H1 (cell line): ENCODE measurements around the gene SKP2. TPM values are rescaled to one million over a fixed set of nuclear protein-coding genes. Genes with fewer than 3 reads are reported as not detected.

Experiments
- CTCF ChIA-PET: fragments of 300-600 bp; sonication (Branson Sonifier 250); formaldehyde crosslinking; loops from one replicate; lab custom pipeline; 2021; ENCODE audit not compliant: partially characterized antibody; lab: Charles Lee
- POLR2A ChIA-PET: fragments of 300-600 bp; sonication (Branson Sonifier 250); formaldehyde crosslinking; loops from one replicate; lab custom pipeline; 2021; ENCODE audit warnings: inconsistent platforms; ENCODE audit not compliant: partially characterized antibody; lab: Charles Lee
- DNase-seq, 2 experiments: peaks; one replicate each; pipeline versions ENCODE4 v3.0.0 to v3.0.0-alpha.2; 2010 to 2022; ENCODE audit warnings: low spot score in 2 of 2, low read depth in 1 of 2, mixed read lengths in 1 of 2
- FAIRE-seq: peaks from 2 replicates; lab custom pipeline; 2011; peaks lifted over from hg19 to GRCh38; lab: Jason Lieb, UNC
- H2AFZ ChIP-seq: 2 replicates; pipeline ENCODE4 v1.8.1; 2012; ENCODE audit warnings: low read length, inconsistent platforms
- H2AK5ac ChIP-seq: 2 replicates; pipeline ENCODE4 v1.6.1; 2013; ENCODE audit warnings: low read depth, low read length
- H2BK120ac ChIP-seq: replicated peaks from 2 replicates; pipeline ENCODE3; 2013; ENCODE audit warnings: low read depth, low read length, inconsistent platforms
- H2BK12ac ChIP-seq: 2 replicates; pipeline ENCODE4 v1.6.1; 2013; ENCODE audit warnings: low read depth, low read length
- H2BK15ac ChIP-seq: 2 replicates; pipeline ENCODE4 v1.6.1; 2013; ENCODE audit warnings: low read length
- H2BK20ac ChIP-seq: 2 replicates; pipeline ENCODE4 v1.6.1; 2013; ENCODE audit warnings: low read length
- H2BK5ac ChIP-seq: 2 replicates; pipeline ENCODE4 v1.6.1; 2013; ENCODE audit warnings: low read depth, low read length
- H3K14ac ChIP-seq: 2 replicates; pipeline ENCODE4 v1.6.1; 2013; ENCODE audit warnings: inconsistent platforms; ENCODE audit not compliant: insufficient read length
- H3K18ac ChIP-seq: 2 replicates; pipeline ENCODE4 v1.6.1; 2013; ENCODE audit warnings: low read length; ENCODE audit errors: extremely low read depth
- H3K23ac ChIP-seq: 2 replicates; pipeline ENCODE4 v1.6.1; 2013; ENCODE audit warnings: inconsistent platforms; ENCODE audit not compliant: insufficient read length
- H3K23me2 ChIP-seq: 2 replicates; pipeline ENCODE4 v1.6.1; 2013; ENCODE audit warnings: low read depth, low read length
- H3K27ac ChIP-seq: 2 replicates; pipeline ENCODE4 v1.6.1; 2011; ENCODE audit warnings: low read depth, low read length, inconsistent platforms
- H3K27me3 ChIP-seq, 4 experiments: replicated peaks in 1 of 4; 1 replicate in 1 of 4; 2 replicates in 3 of 4; pipeline versions ENCODE4 v1.6.1 to v1.8.1; 2011 to 2013; ENCODE audit warnings: low read length in 3 of 4, mild to moderate bottlenecking in 3 of 4, inconsistent platforms in 2 of 4, mixed read lengths in 2 of 4, moderate library complexity in 1 of 4; ENCODE audit not compliant: control insufficient read depth in 3 of 4, insufficient read depth in 3 of 4; ENCODE audit errors: extremely low read depth in 1 of 4
- H3K36me3 ChIP-seq, 4 experiments: 2 replicates each; pipeline versions ENCODE4 v1.6.1 to v1.8.1; 2011 to 2013; ENCODE audit warnings: mild to moderate bottlenecking in 4 of 4, low read length in 3 of 4, moderate library complexity in 2 of 4, control low read depth in 1 of 4, inconsistent platforms in 1 of 4; ENCODE audit not compliant: insufficient read depth in 4 of 4, control insufficient read depth in 2 of 4
- H3K4ac ChIP-seq: replicated peaks from 2 replicates; pipeline ENCODE3; 2013; ENCODE audit warnings: low read length, low read depth, mixed read lengths, inconsistent platforms; ENCODE audit not compliant: insufficient read length
- H3K4me1 ChIP-seq, 4 experiments: replicated peaks in 1 of 4; 1 replicate in 1 of 4; 2 replicates in 3 of 4; pipeline versions ENCODE4 v1.6.1 to v1.8.1; 2011 to 2013; ENCODE audit warnings: low read length in 3 of 4, inconsistent platforms in 2 of 4, mixed read lengths in 1 of 4; ENCODE audit not compliant: insufficient read depth in 4 of 4, control insufficient read depth in 3 of 4
- H3K4me2 ChIP-seq, 2 experiments: 2 replicates each; pipeline versions ENCODE4 v1.6.1 to v1.8.1; 2011 to 2013; ENCODE audit warnings: low read depth in 2 of 2, low read length in 2 of 2, control low read depth in 1 of 2, inconsistent platforms in 1 of 2, mild to moderate bottlenecking in 1 of 2; ENCODE audit not compliant: insufficient read depth in 1 of 2
- H3K4me3 ChIP-seq, 4 experiments: fragments of 200-600, 300-600 bp in 1 of 4; sonication (generic), shearing (Covaris generic), sonication (Bioruptor Twin) in 1 of 4; 2 replicates each; pipeline versions ENCODE4 v1.5.1 to v1.8.1; 2011 to 2016; ENCODE audit warnings: low read length in 4 of 4, low read depth in 3 of 4, control low read depth in 2 of 4, inconsistent platforms in 2 of 4, mild to moderate bottlenecking in 2 of 4, mixed read lengths in 1 of 4, moderate library complexity in 1 of 4; ENCODE audit not compliant: insufficient read depth in 2 of 4; ENCODE audit errors: extremely low read depth in 1 of 4
- H3K56ac ChIP-seq: replicated peaks from 2 replicates; pipeline ENCODE3; 2013; ENCODE audit warnings: low read depth, mild to moderate bottlenecking, mixed read lengths, low read length, inconsistent platforms; ENCODE audit not compliant: insufficient read length
- H3K79me1 ChIP-seq: 2 replicates; pipeline ENCODE4 v1.6.1; 2013; ENCODE audit warnings: low read depth, low read length, control low read depth
- H3K79me2 ChIP-seq, 2 experiments: 2 replicates each; pipeline versions ENCODE4 v1.6.1 to v1.8.1; 2012 to 2013; ENCODE audit warnings: low read length in 2 of 2, mild to moderate bottlenecking in 2 of 2, inconsistent platforms in 1 of 2; ENCODE audit not compliant: insufficient read depth in 2 of 2, control insufficient read depth in 1 of 2
- H3K9ac ChIP-seq, 4 experiments: replicated peaks in 1 of 4; 1 replicate in 1 of 4; 2 replicates in 3 of 4; pipeline versions ENCODE4 v1.6.1 to v1.8.1; 2011 to 2013; ENCODE audit warnings: low read depth in 3 of 4, low read length in 3 of 4, control low read depth in 2 of 4, mild to moderate bottlenecking in 2 of 4, moderate library complexity in 2 of 4, inconsistent platforms in 1 of 4; ENCODE audit errors: extremely low read depth in 1 of 4
- H3K9me3 ChIP-seq, 2 experiments: 2 replicates each; pipeline versions ENCODE4 v1.6.1 to v1.8.1; 2012 to 2013; ENCODE audit warnings: mild to moderate bottlenecking in 2 of 2, moderate library complexity in 2 of 2, control low read depth in 1 of 2, inconsistent platforms in 1 of 2, low read depth in 1 of 2, low read length in 1 of 2, mixed read lengths in 1 of 2; ENCODE audit not compliant: insufficient read depth in 2 of 2
- H4K20me1 ChIP-seq, 2 experiments: replicated peaks in 1 of 2; 2 replicates each; pipeline versions ENCODE3 to v1.8.1; 2011 to 2013; ENCODE audit warnings: inconsistent platforms in 2 of 2, low read length in 2 of 2, mild to moderate bottlenecking in 1 of 2; ENCODE audit not compliant: insufficient read depth in 2 of 2, control insufficient read depth in 1 of 2
- H4K5ac ChIP-seq: 2 replicates; pipeline ENCODE4 v1.6.1; 2013; ENCODE audit warnings: low read length, low read depth, mixed read lengths, inconsistent platforms; ENCODE audit not compliant: insufficient read length
- H4K8ac ChIP-seq: 2 replicates; pipeline ENCODE4 v1.8.0; 2013; ENCODE audit warnings: mild to moderate bottlenecking, moderate library complexity, low read length, inconsistent platforms; ENCODE audit not compliant: insufficient read depth; ENCODE audit errors: extremely low read depth
- H4K91ac ChIP-seq: replicated peaks from 2 replicates; pipeline ENCODE3; 2013; ENCODE audit warnings: low read length, mixed read lengths, inconsistent platforms; ENCODE audit not compliant: insufficient read length
- ASH2L ChIP-seq: fragments of 200-600, 300-600 bp; sonication (generic); IDR thresholded peaks from one replicate; pipeline ENCODE4 v1.7.1; 2017; ENCODE audit warnings: low read length
- BCL11A ChIP-seq, 2 experiments: IDR thresholded peaks; one replicate each; pipeline ENCODE4 v1.6.1; 2011; ENCODE audit warnings: low read depth in 2 of 2, low read length in 2 of 2, mild to moderate bottlenecking in 2 of 2
- CHD1 ChIP-seq: IDR thresholded peaks from 2 replicates; pipeline ENCODE4 v1.6.1; 2012; ENCODE audit warnings: low read depth, low read length, improper control_type of control experiment
- HDAC2 ChIP-seq, 2 experiments: fragments of 300-600 bp in 1 of 2; sonication (generic) in 1 of 2; IDR thresholded peaks; 2 replicates each; pipeline ENCODE4 v1.6.1; 2011 to 2012; ENCODE audit warnings: low read depth in 2 of 2, low read length in 2 of 2, mild to moderate bottlenecking in 2 of 2, moderate library complexity in 2 of 2, borderline replicate concordance in 1 of 2, inconsistent platforms in 1 of 2
- NRF1 ChIP-seq: IDR thresholded peaks from 2 replicates; pipeline ENCODE4 v1.6.1; 2011; ENCODE audit warnings: mild to moderate bottlenecking, low read depth, low read length, improper control_type of control experiment
- SAP30 ChIP-seq: fragments of 300-600 bp; sonication (generic); IDR thresholded peaks from 2 replicates; pipeline ENCODE4 v1.7.1; 2012; ENCODE audit warnings: low read length, moderate library complexity, mild to moderate bottlenecking, inconsistent platforms; ENCODE audit not compliant: insufficient read depth, insufficient replicate concordance
- SIRT6 ChIP-seq: IDR thresholded peaks from one replicate; pipeline ENCODE4 v1.7.1; 2012; ENCODE audit warnings: low read length, inconsistent platforms
- SP4 ChIP-seq: IDR thresholded peaks from 2 replicates; pipeline ENCODE4 v1.6.1; 2012; ENCODE audit warnings: low read length, inconsistent platforms
- TBP ChIP-seq: IDR thresholded peaks from 2 replicates; pipeline ENCODE4 v1.6.1; 2011; ENCODE audit warnings: low read depth, low read length, improper control_type of control experiment
- WGBS, 2 experiments: shearing (Covaris generic) in 1 of 2; methylation state at CpG; one replicate each; pipeline versions ENCODE4 v1.1.6 to v1.1.7; 2013 to 2015; ENCODE audit warnings: low lambda C conversion rate in 2 of 2, mixed read lengths in 2 of 2, inconsistent platforms in 1 of 2, low coverage in 1 of 2, missing lambda C conversion rate in 1 of 2; ENCODE audit not compliant: insufficient replicate concordance in 2 of 2, insufficient coverage in 1 of 2, insufficient read length in 1 of 2; ENCODE audit errors: extremely low coverage in 1 of 2, missing lambda C conversion rate in 1 of 2; 5-methylcytosine and 5-hydroxymethylcytosine counted together
- polyA plus RNA-seq, 7 experiments: library from polyadenylated mRNA; depleted of rRNA in 3 of 7; stranded (reverse) in 5 of 7; unstranded in 2 of 7; fragments of >200 nt in 5 of 7; fragments of 200-250 nt in 2 of 7; gene quantifications; 1 replicate in 5 of 7; 2 replicates in 1 of 7; 4 replicates in 1 of 7; pipeline versions ENCODE4 v1.2.1 to v1.2.3, GENCODE V29; 2011 to 2013; ENCODE audit warnings: missing spikeins in 2 of 7, mixed read lengths in 2 of 7
- total RNA-seq: library from RNA; stranded (reverse); fragmentation: NEBNext Ultra II Directional; extraction: Animal tissue kit (Norgen Biotek cat#: 25700); gene quantifications from 2 replicates; pipeline ENCODE4 v1.2.1, GENCODE V29; 2021
- TF ChIP-seq, protein P1 (sequence below): IDR thresholded peaks from 2 replicates; pipeline ENCODE4 v1.6.1; 2011; ENCODE audit warnings: low read depth, mild to moderate bottlenecking, low read length; ENCODE audit not compliant: insufficient read depth
- TF ChIP-seq, protein P2 (sequence below): IDR thresholded peaks from 2 replicates; pipeline ENCODE4 v1.6.1; 2012; ENCODE audit warnings: inconsistent platforms
- TF ChIP-seq, protein P3 (sequence below): IDR thresholded peaks from 2 replicates; pipeline ENCODE4 v1.6.1; 2012; ENCODE audit warnings: inconsistent platforms

The SKP2 gene
- total and polyA plus RNA-seq, 2 of the 8 experiments (the other 6 are each of a cell fraction or from before 2014, with no cell fraction given), result 49.9 to 104 TPM

DNA sequence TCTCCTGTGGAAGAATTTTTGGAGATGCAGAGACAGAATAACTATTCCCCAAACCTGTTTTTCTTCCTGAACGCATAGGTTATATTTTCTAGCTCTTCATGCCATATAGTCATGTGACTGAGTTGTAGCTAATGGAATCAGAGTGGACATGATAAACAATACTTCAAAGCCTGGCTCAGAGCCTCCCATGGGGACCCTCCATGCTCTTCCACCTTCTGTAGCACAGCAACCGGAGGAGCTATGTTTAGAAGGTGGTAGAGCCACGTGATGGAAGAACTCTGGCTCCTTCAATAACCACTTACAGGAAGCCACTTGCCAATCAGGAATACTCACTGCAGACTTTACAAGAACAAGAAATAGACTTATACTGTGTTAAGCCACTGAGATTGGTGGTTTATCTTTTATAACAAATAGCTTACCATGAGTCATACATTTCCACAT is 50.6 kb downstream of the SKP2 start:
- H3K79me1 ChIP-seq, result no peaks in the 10 kb centered on the region
- H3K14ac ChIP-seq, result no peak overlapping the region
- H2BK12ac ChIP-seq, result no peak overlapping the region
- H2AFZ ChIP-seq, result no peak overlapping the region
- H3K27ac ChIP-seq, result no peak overlapping the region
- H2AK5ac ChIP-seq, result no peak overlapping the region
- H4K20me1 ChIP-seq, result no peaks in the 10 kb centered on the region
- H3K27me3 ChIP-seq, result no peaks in the 10 kb centered on the region
- no peak overlapping the region for H3K56ac ChIP-seq
- no peak overlapping the region for H2BK5ac ChIP-seq
- H3K36me3 ChIP-seq, result peaks cover 0 to 11% (median 0%) of the 10 kb centered on the region in 4 experiments; a peak in 2 of 8 replicates
- ChIA-PET POLR2A (interaction anchor here (1.0 kb wide), 1 partner anchor 46 kb away, joined by 3 read pairs; no protein-coding TSS in a partner anchor), CTCF (interaction anchor here (1.4 to 1.7 kb wide), 4 partner anchors 25 to 136 kb away, joined by 3 to 6 read pairs (median 4); partner anchors contain the start of gene UGT3A2)
- no peak overlapping the region for H3K4ac ChIP-seq
- H3K4me3 ChIP-seq, result no peak overlapping the region
- no peak overlapping the region for H2BK20ac ChIP-seq
- no peak overlapping the region for H3K4me2 ChIP-seq
- FAIRE-seq (no peak), DNase-seq (no peak)
- 82% methylated on average over 3 of the region's 3 CpGs; no CpG with 5 or more reads in 1 of the 2 experiments for WGBS, 2 experiments
- H3K18ac ChIP-seq, result no peak overlapping the region
- no peak overlapping the region for H4K8ac ChIP-seq
- H2BK15ac ChIP-seq, result no peak overlapping the region
- H3K4me1 ChIP-seq, result no peaks in the 10 kb centered on the region
- H3K79me2 ChIP-seq, result no peaks in the 10 kb centered on the region
- H3K9me3 ChIP-seq, result no peaks in the 10 kb centered on the region
- no peak overlapping the region for H3K23ac ChIP-seq
- no peak overlapping the region for H4K91ac ChIP-seq
- H2BK120ac ChIP-seq, result no peak overlapping the region
- no peak overlapping the region for H3K9ac ChIP-seq
- H4K5ac ChIP-seq, result no peak overlapping the region
- no peaks in the 10 kb centered on the region for H3K23me2 ChIP-seq
- TF ChIP-seq SP4, result no peak
- TF ChIP-seq, protein P1, sequence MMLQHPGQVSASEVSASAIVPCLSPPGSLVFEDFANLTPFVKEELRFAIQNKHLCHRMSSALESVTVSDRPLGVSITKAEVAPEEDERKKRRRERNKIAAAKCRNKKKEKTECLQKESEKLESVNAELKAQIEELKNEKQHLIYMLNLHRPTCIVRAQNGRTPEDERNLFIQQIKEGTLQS, result no peak
- TF ChIP-seq, protein P2, sequence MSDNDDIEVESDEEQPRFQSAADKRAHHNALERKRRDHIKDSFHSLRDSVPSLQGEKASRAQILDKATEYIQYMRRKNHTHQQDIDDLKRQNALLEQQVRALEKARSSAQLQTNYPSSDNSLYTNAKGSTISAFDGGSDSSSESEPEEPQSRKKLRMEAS, result no peak
- no peak for TF ChIP-seq CHD1
- no peak for TF ChIP-seq ASH2L
- TF ChIP-seq TBP, result no peak
- no peak for TF ChIP-seq HDAC2 (IDR thresholded peaks at IDR 0.05; ENCODE audit: borderline replicate concordance in 1 of 2, low read depth in 2 of 2, low read length in 2 of 2)
- TF ChIP-seq, protein P3, sequence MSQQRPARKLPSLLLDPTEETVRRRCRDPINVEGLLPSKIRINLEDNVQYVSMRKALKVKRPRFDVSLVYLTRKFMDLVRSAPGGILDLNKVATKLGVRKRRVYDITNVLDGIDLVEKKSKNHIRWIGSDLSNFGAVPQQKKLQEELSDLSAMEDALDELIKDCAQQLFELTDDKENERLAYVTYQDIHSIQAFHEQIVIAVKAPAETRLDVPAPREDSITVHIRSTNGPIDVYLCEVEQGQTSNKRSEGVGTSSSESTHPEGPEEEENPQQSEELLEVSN, result no peak
- TF ChIP-seq NRF1, result no peak
- no peak for TF ChIP-seq BCL11A (IDR thresholded peaks at IDR 0.05; ENCODE audit: low read depth in 2 of 2, low read length in 2 of 2)
- TF ChIP-seq SIRT6, result no peak
- no peak for TF ChIP-seq SAP30
